ENCODE measurements around the gene TM7SF2. TPM values are rescaled to one million over a fixed set of nuclear protein-coding genes. Genes with fewer than 3 reads are reported as not detected.

The TM7SF2 gene
- total and polyA plus RNA-seq, 2 of the 8 experiments (the other 6 are each of a cell fraction or from before 2014, with no cell fraction given), result 40.1 to 96.0 TPM

DNA sequence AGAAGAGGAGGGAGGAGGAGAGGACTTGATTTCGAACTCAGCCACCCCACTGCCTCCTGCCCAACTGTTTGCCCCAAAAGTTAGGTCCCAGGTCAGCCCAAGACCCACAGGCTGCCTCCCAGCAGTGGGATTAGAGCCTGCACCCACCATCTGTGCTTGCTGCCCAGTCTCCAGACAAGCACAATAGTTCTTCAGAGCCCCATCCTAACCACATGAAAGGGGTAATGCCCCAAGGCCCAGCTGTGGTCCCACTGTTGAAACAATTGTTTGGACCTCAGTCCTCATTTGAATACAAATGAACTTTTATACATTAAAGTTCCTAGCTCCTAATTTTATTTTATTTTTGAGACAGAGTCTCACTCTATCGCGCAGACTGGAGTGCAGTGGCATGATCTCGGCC is 21.0 kb upstream of the TM7SF2 start:
- Histone ChIP-seq H3K18ac (ENCODE audit: extremely low read depth, low read length) (no peak overlapping the region), H3K9me3 (ENCODE audit: insufficient read depth in 2 of 2, low read depth in 1 of 2, low read length in 1 of 2) (no peaks in the 10 kb centered on the region), H4K91ac (replicated peaks; ENCODE audit: insufficient read length, low read length) (no peak overlapping the region), H3K56ac (replicated peaks; ENCODE audit: insufficient read length, low read depth, low read length) (no peak overlapping the region), H2BK15ac (ENCODE audit: low read length) (no peak overlapping the region), H2BK120ac (replicated peaks; ENCODE audit: low read depth, low read length) (no peak overlapping the region), H3K27ac (ENCODE audit: low read depth, low read length) (no peak overlapping the region), H2BK5ac (ENCODE audit: low read depth, low read length) (no peak overlapping the region), H3K36me3 (ENCODE audit: control insufficient read depth in 2 of 4, insufficient read depth in 4 of 4, low read length in 3 of 4) (peaks cover 2 to 13% (median 10%) of the 10 kb centered on the region in 4 experiments; a peak in 5 of 8 replicates), H3K4me2 (ENCODE audit: insufficient read depth in 1 of 2, low read depth in 2 of 2, low read length in 2 of 2) (no peak overlapping the region), H3K79me1 (ENCODE audit: low read depth, low read length) (peaks cover 6% of the 10 kb centered on the region; the same call in 1 of the 2 replicates), H3K4me3 (ENCODE audit: extremely low read depth in 1 of 4, insufficient read depth in 2 of 4, low read depth in 3 of 4, low read length in 4 of 4) (no peak overlapping the region), H2AK5ac (ENCODE audit: low read depth, low read length) (no peak overlapping the region), H3K4ac (replicated peaks; ENCODE audit: insufficient read length, low read depth, low read length) (no peak overlapping the region), H2BK12ac (ENCODE audit: low read depth, low read length) (no peak overlapping the region), H3K27me3 (replicated peaks in 1 of 4; ENCODE audit: control insufficient read depth in 3 of 4, extremely low read depth in 1 of 4, insufficient read depth in 3 of 4, low read length in 3 of 4) (no peaks in the 10 kb centered on the region), H2AFZ (ENCODE audit: low read length) (no peak overlapping the region), H2BK20ac (ENCODE audit: low read length) (no peak overlapping the region), H3K14ac (ENCODE audit: insufficient read length) (no peak overlapping the region), H4K5ac (ENCODE audit: insufficient read length, low read depth, low read length) (no peak overlapping the region), H3K23me2 (ENCODE audit: low read depth, low read length) (no peaks in the 10 kb centered on the region), H3K9ac (replicated peaks in 1 of 4; ENCODE audit: extremely low read depth in 1 of 4, low read depth in 3 of 4, low read length in 3 of 4) (no peak overlapping the region), H3K79me2 (ENCODE audit: control insufficient read depth in 1 of 2, insufficient read depth in 2 of 2, low read length in 2 of 2) (0 out of 4 replicates have a peak, but pooled peaks cover 0 to 4% of the 10 kb centered on the region in 2 experiments), H4K8ac (ENCODE audit: extremely low read depth, insufficient read depth, low read length) (no peak overlapping the region; the same call in 1 of the 2 replicates), H3K4me1 (replicated peaks in 1 of 4; ENCODE audit: control insufficient read depth in 3 of 4, insufficient read depth in 4 of 4, low read length in 3 of 4) (peaks cover 0 to 1% (median under 1%) of the 10 kb centered on the region in 4 experiments; a peak in 1 of 7 replicates), H3K23ac (ENCODE audit: insufficient read length) (no peak overlapping the region), H4K20me1 (replicated peaks in 1 of 2; ENCODE audit: control insufficient read depth in 1 of 2, insufficient read depth in 2 of 2, low read length in 2 of 2) (no peaks in the 10 kb centered on the region)
- 94% methylated on average over 4 of the region's 4 CpGs; no CpG with 5 or more reads in 1 of the 2 experiments for WGBS, 2 experiments (ENCODE audit: extremely low coverage in 1 of 2, insufficient coverage in 1 of 2, insufficient read length in 1 of 2, insufficient replicate concordance in 2 of 2, low coverage in 1 of 2, low lambda C conversion rate in 2 of 2, missing lambda C conversion rate in 1 of 2)
- FAIRE-seq (no peak), DNase-seq (ENCODE audit: low read depth in 1 of 2, low spot score in 2 of 2) (no peak)
- ChIA-PET POLR2A (ENCODE audit: partially characterized antibody) (interaction anchor here (0.8 to 16.8 kb wide), 8 partner anchors 7 to 407 kb away, joined by 3 to 230 read pairs (median 5); partner anchors contain the start of genes ARL2, CDCA5, SF1 and TM7SF2), CTCF (ENCODE audit: partially characterized antibody) (interaction anchor here (0.6 to 2.0 kb wide), 7 partner anchors 13 to 439 kb away, joined by 3 to 9 read pairs (median 3); partner anchors contain the start of gene TM7SF2)
- TF ChIP-seq RFX5 (IDR thresholded peaks at IDR 0.05; ENCODE audit: borderline replicate concordance, low read depth, low read length), result no peak
- TF ChIP-seq, protein P1, sequence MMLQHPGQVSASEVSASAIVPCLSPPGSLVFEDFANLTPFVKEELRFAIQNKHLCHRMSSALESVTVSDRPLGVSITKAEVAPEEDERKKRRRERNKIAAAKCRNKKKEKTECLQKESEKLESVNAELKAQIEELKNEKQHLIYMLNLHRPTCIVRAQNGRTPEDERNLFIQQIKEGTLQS (IDR thresholded peaks at IDR 0.05; ENCODE audit: insufficient read depth, low read depth, low read length), result no peak
- TF ChIP-seq, protein P2, sequence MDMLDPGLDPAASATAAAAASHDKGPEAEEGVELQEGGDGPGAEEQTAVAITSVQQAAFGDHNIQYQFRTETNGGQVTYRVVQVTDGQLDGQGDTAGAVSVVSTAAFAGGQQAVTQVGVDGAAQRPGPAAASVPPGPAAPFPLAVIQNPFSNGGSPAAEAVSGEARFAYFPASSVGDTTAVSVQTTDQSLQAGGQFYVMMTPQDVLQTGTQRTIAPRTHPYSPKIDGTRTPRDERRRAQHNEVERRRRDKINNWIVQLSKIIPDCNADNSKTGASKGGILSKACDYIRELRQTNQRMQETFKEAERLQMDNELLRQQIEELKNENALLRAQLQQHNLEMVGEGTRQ (IDR thresholded peaks at IDR 0.05; ENCODE audit: low read length), result no peak
